Endothelial cell of umbilical vein (primary cell): Measurements from ENCODE around the gene TRIM52. TPM values are rescaled to one million over a fixed set of nuclear protein-coding genes. Genes with fewer than 3 reads are reported as not detected.

ENCODE experiments used
- BruUV-seq: library from RNA; stranded (reverse); fragments of 400-500 nt; replicated peaks from 2 replicates; lab custom pipeline; 2021; lab: Mats Ljungman, UMichigan
- CTCF ChIA-PET: fragments of 300-600, 350-600 bp; sonication (Branson Sonifier 250); formaldehyde crosslinking; loops from one replicate; lab custom pipeline; 2021; ENCODE audit warnings: antibody characterized with exemption, inconsistent platforms; lab: Charles Lee
- POLR2A ChIA-PET: fragments of 300-600, 350-600 bp; sonication (Branson Sonifier 250); formaldehyde crosslinking; loops from one replicate; lab custom pipeline; 2021; ENCODE audit warnings: antibody characterized with exemption, inconsistent platforms; lab: Charles Lee
- DNase-seq: peaks from one replicate; pipeline ENCODE4 v3.0.0-alpha.2; 2011; ENCODE audit warnings: low read depth, low spot score
- FAIRE-seq: peaks from 2 replicates; lab custom pipeline; 2011; peaks lifted over from hg19 to GRCh38; lab: Jason Lieb, UNC
- H2AFZ ChIP-seq: 2 replicates; pipeline ENCODE4 v1.6.0; 2012; ENCODE audit warnings: low read depth, low read length, control low read depth, inconsistent platforms
- H3K27ac ChIP-seq: 2 replicates; pipeline ENCODE4 v1.5.1; 2011; ENCODE audit warnings: low read depth, mild to moderate bottlenecking, control low read depth, low read length, moderate library complexity; ENCODE audit not compliant: insufficient read depth
- H3K27me3 ChIP-seq, 2 experiments: 2 replicates each; pipeline versions ENCODE4 v1.6.0 to v1.6.1; 2011; ENCODE audit warnings: low read length in 2 of 2, mixed read lengths in 1 of 2; ENCODE audit not compliant: control insufficient read depth in 2 of 2, insufficient read depth in 2 of 2
- H3K36me3 ChIP-seq, 2 experiments: 2 replicates in 1 of 2; 3 replicates in 1 of 2; pipeline ENCODE4 v1.5.1; 2011; ENCODE audit warnings: low read length in 2 of 2, mild to moderate bottlenecking in 1 of 2, moderate library complexity in 1 of 2; ENCODE audit not compliant: control insufficient read depth in 2 of 2, insufficient read depth in 2 of 2; ENCODE audit errors: extremely low read depth in 1 of 2
- H3K4me1 ChIP-seq: 3 replicates; pipeline ENCODE4 v1.5.1; 2011; ENCODE audit warnings: mild to moderate bottlenecking, low read length; ENCODE audit not compliant: control insufficient read depth, insufficient read depth; ENCODE audit errors: extremely low read depth
- H3K4me2 ChIP-seq: 2 replicates; pipeline ENCODE4 v1.6.1; 2011; ENCODE audit warnings: low read length, control low read depth, mixed read lengths; ENCODE audit not compliant: insufficient read depth
- H3K4me3 ChIP-seq, 3 experiments: fragments of 200-600 bp in 1 of 3; sonication (generic), shearing (Covaris generic) in 1 of 3; replicated peaks in 1 of 3; 2 replicates each; pipeline ENCODE4 v1.5.1; 2011 to 2016; ENCODE audit warnings: control low read depth in 3 of 3, low read length in 3 of 3, mild to moderate bottlenecking in 2 of 3, inconsistent platforms in 1 of 3, low read depth in 1 of 3, moderate library complexity in 1 of 3; ENCODE audit not compliant: insufficient read depth in 1 of 3
- H3K79me2 ChIP-seq: 2 replicates; pipeline ENCODE4 v1.6.0; 2012; ENCODE audit warnings: low read length, inconsistent platforms; ENCODE audit not compliant: control insufficient read depth, insufficient read depth
- H3K9ac ChIP-seq: replicated peaks from 2 replicates; pipeline ENCODE3; 2011; ENCODE audit warnings: low read length, control low read depth; ENCODE audit not compliant: insufficient read depth; ENCODE audit errors: extremely low read depth
- H3K9me1 ChIP-seq: replicated peaks from 3 replicates; pipeline ENCODE4 v1.6.0; 2011; ENCODE audit warnings: mild to moderate bottlenecking, low read length; ENCODE audit not compliant: control insufficient read depth, insufficient read depth; ENCODE audit errors: extremely low read depth
- H3K9me3 ChIP-seq: replicated peaks from 2 replicates; pipeline ENCODE4 v1.5.1; 2012; ENCODE audit warnings: low read length, inconsistent platforms; ENCODE audit not compliant: control insufficient read depth, insufficient read depth
- H4K20me1 ChIP-seq: replicated peaks from 2 replicates; pipeline ENCODE3; 2011; ENCODE audit warnings: mild to moderate bottlenecking, low read length; ENCODE audit not compliant: control insufficient read depth, insufficient read depth; ENCODE audit errors: extremely low read depth
- EZH2 ChIP-seq: IDR thresholded peaks from 2 replicates; pipeline ENCODE4 v1.6.1; 2012; ENCODE audit warnings: borderline replicate concordance, low read depth, mild to moderate bottlenecking, moderate library complexity, low read length, inconsistent platforms; ENCODE audit not compliant: severe bottlenecking
- FOS ChIP-seq: IDR thresholded peaks from 2 replicates; pipeline ENCODE4 v1.6.1; 2011; ENCODE audit warnings: mild to moderate bottlenecking, low read length, moderate library complexity, borderline replicate concordance; ENCODE audit not compliant: insufficient read depth
- GATA2 ChIP-seq: IDR thresholded peaks from 2 replicates; pipeline ENCODE4 v1.7.0; 2011; ENCODE audit warnings: low read depth, mild to moderate bottlenecking, moderate library complexity, mixed read lengths, low read length; ENCODE audit not compliant: insufficient read length, insufficient read depth
- JUN ChIP-seq: IDR thresholded peaks from 2 replicates; pipeline ENCODE4 v1.6.1; 2011; ENCODE audit warnings: borderline replicate concordance, low read depth; ENCODE audit not compliant: insufficient read length, insufficient read depth
- POLR2AphosphoS5 ChIP-seq: IDR thresholded peaks from 2 replicates; pipeline ENCODE4 v1.6.1; 2012; ENCODE audit warnings: low read depth, mild to moderate bottlenecking, control low read depth, low read length, moderate library complexity; ENCODE audit not compliant: insufficient read depth
- dilution Hi-C: fragments of 300-500 bp; cut with MboI; formaldehyde crosslinking; loops from one replicate; pipeline ENCODE4 v1.15.0; 2019; ENCODE audit warnings: low sequenced_read_pairs; ENCODE audit not compliant: extremely low pct_ligation_motif_present
- intact Hi-C: fragments of 100-400 bp; cut with micrococcal nuclease; formaldehyde crosslinking; loops from one replicate; pipeline ENCODE4 v1.10.0; 2022
- polyA plus RNA-seq, 4 experiments: library from polyadenylated mRNA; depleted of rRNA in 3 of 4; stranded (reverse) in 3 of 4; unstranded in 1 of 4; fragments of >200 nt; gene quantifications; 2 replicates each; pipeline versions ENCODE4 v1.2.1 to v1.2.3, GENCODE V29; 2011 to 2012; ENCODE audit warnings: missing spikeins in 1 of 4
- total RNA-seq: library from RNA; stranded (reverse); gene quantifications from 2 replicates; pipeline ENCODE4 v1.2.3, GENCODE V29; 2021
- TF ChIP-seq, protein P1 (sequence below): IDR thresholded peaks from 2 replicates; pipeline ENCODE4 v1.6.1; 2011; ENCODE audit not compliant: insufficient read depth, insufficient read length
- TF ChIP-seq, protein P2 (sequence below), 2 donors: IDR thresholded peaks; 1 replicate in 1 of 2; 2 replicates in 1 of 2; pipeline ENCODE4 v1.5.1; 2011; ENCODE audit warnings: low read length in 2 of 2, mild to moderate bottlenecking in 2 of 2, moderate library complexity in 2 of 2, control low read depth in 1 of 2, inconsistent platforms in 1 of 2, low read depth in 1 of 2; ENCODE audit not compliant: insufficient read depth in 1 of 2; ENCODE audit errors: extremely low read depth in 1 of 2

Gene TRIM52
- total and polyA plus RNA-seq, 2 donors (not counting 3 experiments of a cell fraction or from before 2014, with no cell fraction given) = 5.6 to 10.1 TPM

DNA sequence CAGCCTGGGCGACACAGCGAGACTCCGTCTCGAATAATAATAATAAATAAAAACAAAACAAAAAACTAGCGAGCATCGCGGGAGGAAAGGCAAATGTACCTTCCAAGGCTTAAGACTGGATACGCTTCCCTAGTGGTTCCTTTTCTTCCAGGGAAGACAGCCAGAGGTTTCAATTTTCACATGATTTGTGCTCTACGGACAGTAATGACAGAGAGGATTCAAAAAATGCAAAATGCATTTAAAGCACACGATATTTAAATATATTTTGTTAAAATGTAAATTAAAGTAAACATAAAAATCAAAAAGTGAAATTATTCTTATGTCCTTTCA is 42.2 kb downstream of the TRIM52 start:
- H3K27ac ChIP-seq = no peak overlapping the region
- H3K79me2 ChIP-seq = no peaks in the 10 kb centered on the region
- no peaks in the 10 kb centered on the region for H3K27me3 ChIP-seq
- H4K20me1 ChIP-seq = no peaks in the 10 kb centered on the region
- H3K4me3 ChIP-seq = peak overlapping the region; percentile 14 to 49 (median 17)
- H3K9ac ChIP-seq = no peak overlapping the region
- intact Hi-C loops (loop anchor here (1.0 kb wide), 2 partner anchors 11 to 27 kb away; no protein-coding TSS in a partner anchor), dilution Hi-C loops (no loop called here)
- peaks cover 16% of the 10 kb centered on the region for H3K4me1 ChIP-seq
- ChIA-PET POLR2A (no interaction called here), CTCF (no interaction called here)
- H3K9me3 ChIP-seq = no peaks in the 10 kb centered on the region
- no peak for TF ChIP-seq EZH2
- TF ChIP-seq FOS = no peak
- TF ChIP-seq POLR2AphosphoS5 = no peak
- no peak for TF ChIP-seq JUN
- TF ChIP-seq, protein P1, sequence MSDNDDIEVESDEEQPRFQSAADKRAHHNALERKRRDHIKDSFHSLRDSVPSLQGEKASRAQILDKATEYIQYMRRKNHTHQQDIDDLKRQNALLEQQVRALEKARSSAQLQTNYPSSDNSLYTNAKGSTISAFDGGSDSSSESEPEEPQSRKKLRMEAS = no peak
- no peak for TF ChIP-seq GATA2
- TF ChIP-seq, protein P2, sequence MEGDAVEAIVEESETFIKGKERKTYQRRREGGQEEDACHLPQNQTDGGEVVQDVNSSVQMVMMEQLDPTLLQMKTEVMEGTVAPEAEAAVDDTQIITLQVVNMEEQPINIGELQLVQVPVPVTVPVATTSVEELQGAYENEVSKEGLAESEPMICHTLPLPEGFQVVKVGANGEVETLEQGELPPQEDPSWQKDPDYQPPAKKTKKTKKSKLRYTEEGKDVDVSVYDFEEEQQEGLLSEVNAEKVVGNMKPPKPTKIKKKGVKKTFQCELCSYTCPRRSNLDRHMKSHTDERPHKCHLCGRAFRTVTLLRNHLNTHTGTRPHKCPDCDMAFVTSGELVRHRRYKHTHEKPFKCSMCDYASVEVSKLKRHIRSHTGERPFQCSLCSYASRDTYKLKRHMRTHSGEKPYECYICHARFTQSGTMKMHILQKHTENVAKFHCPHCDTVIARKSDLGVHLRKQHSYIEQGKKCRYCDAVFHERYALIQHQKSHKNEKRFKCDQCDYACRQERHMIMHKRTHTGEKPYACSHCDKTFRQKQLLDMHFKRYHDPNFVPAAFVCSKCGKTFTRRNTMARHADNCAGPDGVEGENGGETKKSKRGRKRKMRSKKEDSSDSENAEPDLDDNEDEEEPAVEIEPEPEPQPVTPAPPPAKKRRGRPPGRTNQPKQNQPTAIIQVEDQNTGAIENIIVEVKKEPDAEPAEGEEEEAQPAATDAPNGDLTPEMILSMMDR (IDR thresholded peaks at IDR 0.05; ENCODE audit: extremely low read depth in 1 of 2, insufficient read depth in 1 of 2, low read depth in 1 of 2, low read length in 2 of 2) = no peak
- FAIRE-seq = no peak
- H3K9me1 ChIP-seq = no peaks in the 10 kb centered on the region
- peak overlapping the region; percentile 43 for H3K4me2 ChIP-seq
- no peak for DNase-seq
- H3K36me3 ChIP-seq = no peaks in the 10 kb centered on the region
- H2AFZ ChIP-seq = no peak overlapping the region
- BruUV-seq = no TSS peak
